Lower leg skin (tissue), 4 donors: ENCODE measurements around the gene FAM217B. TPM values are rescaled to one million over a fixed set of nuclear protein-coding genes. Genes with fewer than 3 reads are reported as not detected.

Experiments
- DNase-seq, 2 donors: peaks; one replicate each; pipeline ENCODE4 v3.0.0-alpha.2; 2019; ENCODE audit warnings: low spot score in 2 of 2
- H3K4me3 ChIP-seq: fragments of 200-600 bp; sonication (generic); 2 replicates; pipeline ENCODE4 v1.5.1; 2017; ENCODE audit warnings: mild to moderate bottlenecking, low read depth; ENCODE audit not compliant: poor library complexity, severe bottlenecking
- POLR2A ChIP-seq, 2 donors: fragments of 450-650 bp; IDR thresholded peaks; one replicate each; pipeline ENCODE4 v1.6.1; 2016 to 2017; ENCODE audit warnings: antibody characterized with exemption in 2 of 2, mild to moderate bottlenecking in 1 of 2, moderate library complexity in 1 of 2
- WGBS, 2 donors: methylation state at CpG; one replicate each; pipeline ENCODE4 v1.1.5; 2018; 5-methylcytosine and 5-hydroxymethylcytosine counted together
- intact Hi-C: fragments of 100-400 bp; cut with DNase I; formaldehyde crosslinking; loops from one replicate; pipeline ENCODE4 v1.15.0; 2023; ENCODE audit warnings: low total_unique reads
- total RNA-seq, 4 donors: library from RNA; depleted of rRNA; stranded (reverse); fragments of >200 nt; gene quantifications; one replicate each; pipeline ENCODE4 v1.1.0, GENCODE V29; 2016
- TF ChIP-seq, protein P1 (sequence below), 3 donors: fragments of 450-650 bp; IDR thresholded peaks; one replicate each; pipeline ENCODE4 v1.5.1; 2016; ENCODE audit warnings: antibody characterized with exemption in 3 of 3, mild to moderate bottlenecking in 3 of 3, moderate library complexity in 2 of 3

Gene FAM217B
- total RNA-seq, 4 donors from 2014 or later, result 3.8 to 11.3 (median 5.9) TPM

DNA sequence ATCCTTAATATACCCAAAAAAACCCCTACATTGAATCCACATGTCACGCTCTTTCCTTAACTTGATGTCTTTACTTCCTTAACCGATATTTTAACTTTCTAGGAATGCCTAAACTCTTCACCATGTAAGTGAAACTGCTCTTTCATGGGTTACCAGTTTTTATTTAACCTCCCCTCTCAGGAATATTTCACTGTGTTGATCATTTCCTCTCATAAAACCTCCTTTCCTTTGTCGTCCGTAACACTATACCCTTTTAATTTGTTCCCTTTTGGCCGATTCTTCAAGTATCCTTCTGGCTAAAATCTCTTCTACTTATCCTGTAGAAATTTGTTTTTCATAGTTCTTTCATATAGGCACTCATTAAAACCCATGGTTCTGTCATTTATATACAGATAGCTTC is 31.3 kb upstream of the FAM217B start:
- intact Hi-C loops, result no loop called here
- no peak for DNase-seq
- TF ChIP-seq, protein P1, sequence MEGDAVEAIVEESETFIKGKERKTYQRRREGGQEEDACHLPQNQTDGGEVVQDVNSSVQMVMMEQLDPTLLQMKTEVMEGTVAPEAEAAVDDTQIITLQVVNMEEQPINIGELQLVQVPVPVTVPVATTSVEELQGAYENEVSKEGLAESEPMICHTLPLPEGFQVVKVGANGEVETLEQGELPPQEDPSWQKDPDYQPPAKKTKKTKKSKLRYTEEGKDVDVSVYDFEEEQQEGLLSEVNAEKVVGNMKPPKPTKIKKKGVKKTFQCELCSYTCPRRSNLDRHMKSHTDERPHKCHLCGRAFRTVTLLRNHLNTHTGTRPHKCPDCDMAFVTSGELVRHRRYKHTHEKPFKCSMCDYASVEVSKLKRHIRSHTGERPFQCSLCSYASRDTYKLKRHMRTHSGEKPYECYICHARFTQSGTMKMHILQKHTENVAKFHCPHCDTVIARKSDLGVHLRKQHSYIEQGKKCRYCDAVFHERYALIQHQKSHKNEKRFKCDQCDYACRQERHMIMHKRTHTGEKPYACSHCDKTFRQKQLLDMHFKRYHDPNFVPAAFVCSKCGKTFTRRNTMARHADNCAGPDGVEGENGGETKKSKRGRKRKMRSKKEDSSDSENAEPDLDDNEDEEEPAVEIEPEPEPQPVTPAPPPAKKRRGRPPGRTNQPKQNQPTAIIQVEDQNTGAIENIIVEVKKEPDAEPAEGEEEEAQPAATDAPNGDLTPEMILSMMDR (IDR thresholded peaks at IDR 0.05), result no peak
- no peak for TF ChIP-seq POLR2A (IDR thresholded peaks at IDR 0.05)
- H3K4me3 ChIP-seq, result no peak overlapping the region
- 89 to 90% methylated on average over 5 of the region's 5 CpGs for WGBS, 2 donors

GRCh38 chr20:59911041-59911440 is 29.1 kb upstream of the FAM217B start:
- WGBS, 2 donors, result 41 to 61% methylated on average over 2 of the region's 2 CpGs
- no peak overlapping the region for H3K4me3 ChIP-seq
- DNase-seq, result no peak
- TF ChIP-seq, protein P1 (IDR thresholded peaks at IDR 0.05), result no peak
- no peak for TF ChIP-seq POLR2A (IDR thresholded peaks at IDR 0.05)
- intact Hi-C loops, result no loop called here

GRCh38 chr20:59912609-59913008 is 27.6 kb upstream of the FAM217B start:
- no peak for DNase-seq
- no peak for TF ChIP-seq POLR2A (IDR thresholded peaks at IDR 0.05)
- TF ChIP-seq, protein P1 (IDR thresholded peaks at IDR 0.05), result no peak
- WGBS, 2 donors, result 69 to 74% methylated on average over 4 of the region's 4 CpGs
- no peak overlapping the region for H3K4me3 ChIP-seq
- intact Hi-C loops, result no loop called here

DNA sequence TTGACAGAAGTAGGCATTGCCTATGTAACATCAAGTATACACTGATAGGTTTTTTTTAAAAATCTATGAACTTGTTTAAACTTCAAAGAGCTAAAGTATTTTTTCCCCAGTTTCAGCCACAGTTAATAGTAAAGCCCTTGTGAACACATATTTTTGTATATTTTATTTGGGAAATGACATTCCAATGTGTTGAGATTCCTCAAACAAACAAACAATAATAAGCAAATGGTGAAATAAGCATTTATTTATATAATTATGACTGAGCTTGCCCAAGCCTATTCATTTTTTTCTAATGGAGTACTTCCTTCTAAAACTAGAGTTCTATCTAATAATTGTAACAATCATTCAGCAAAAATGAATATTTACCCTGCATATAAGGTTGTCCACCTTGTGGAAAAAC is 19.2 kb upstream of the FAM217B start:
- no peak overlapping the region for H3K4me3 ChIP-seq
- intact Hi-C loops, result no loop called here
- DNase-seq, result no peak
- TF ChIP-seq, protein P1 (IDR thresholded peaks at IDR 0.05), result no peak
- no peak for TF ChIP-seq POLR2A (IDR thresholded peaks at IDR 0.05)

GRCh38 chr20:59923514-59923913 is 16.7 kb upstream of the FAM217B start:
- TF ChIP-seq, protein P1 (IDR thresholded peaks at IDR 0.05), result no peak
- no peak for TF ChIP-seq POLR2A (IDR thresholded peaks at IDR 0.05)
- intact Hi-C loops, result no loop called here
- WGBS, 2 donors, result 87 to 90% methylated on average over 1 of the region's 1 CpG

GRCh38 chr20:59925359-59925758 is 14.8 kb upstream of the FAM217B start:
- 84 to 85% methylated on average over 1 of the region's 1 CpG for WGBS, 2 donors
- DNase-seq, result no peak
- intact Hi-C loops, result no loop called here
- no peak overlapping the region for H3K4me3 ChIP-seq
- TF ChIP-seq, protein P1 (IDR thresholded peaks at IDR 0.05), result no peak
- TF ChIP-seq POLR2A (IDR thresholded peaks at IDR 0.05), result no peak

More at GRCh38 chr20:59923514-59923913, 16.7 kb upstream of the FAM217B start:
- DNase-seq, result no peak
- no peak overlapping the region for H3K4me3 ChIP-seq
